ENCODE data around the gene NFASC.
A peak's percentile ranks its signal among the peaks of the same experiment; 100 is the strongest.

Gene NFASC

GRCh38 chr1:204944662-204945061 is 74.0 kb downstream of the NFASC start:
- Histone ChIP-seq H3K4me3 (no peak overlapping the region), H3K4me2 (peak overlapping the region in 1 of 11 experiments; percentile 26; a peak in 1 of 22 replicates), H3K9me3 (replicated peaks in 1 of 11) (no peaks in the 10 kb centered on the region), H3K27me3 (no peaks in the 10 kb centered on the region), H3K4me1 (peaks cover 0 to 75% (median 36%) of the 10 kb centered on the region in 10 experiments; a peak in 16 of 20 replicates), H3K27ac (no peak overlapping the region), H3K9ac (no peak overlapping the region), H4K20me1 (peaks cover 0 to 10% (median 0%) of the 10 kb centered on the region in 11 experiments; a peak in 1 of 22 replicates), H3K36me3 (no peaks in the 10 kb centered on the region)
- no peak for TF ChIP-seq Cebpa-rat (IDR thresholded peaks at IDR 0.05)

- Histone ChIP-seq H3K4me1 (peaks cover 0 to 75% (median 36%) of the 10 kb centered on the region in 10 experiments; a peak in 17 of 20 replicates), H4K20me1 (peaks cover 0 to 10% (median 0%) of the 10 kb centered on the region in 11 experiments; a peak in 1 of 22 replicates), H3K27me3 (no peaks in the 10 kb centered on the region), H3K9ac (no peak overlapping the region), H3K36me3 (no peaks in the 10 kb centered on the region), H3K27ac (no peak overlapping the region), H3K9me3 (replicated peaks in 1 of 11) (no peaks in the 10 kb centered on the region), H3K4me3 (no peak overlapping the region), H3K4me2 (peak overlapping the region in 8 of 11 experiments; percentile 32 to 70 (median 55); a peak in 15 of 22 replicates)
- no peak for TF ChIP-seq Cebpa-rat (IDR thresholded peaks at IDR 0.05)
Observed at GRCh38 chr1:204945565-204945977, 74.9 kb downstream of the NFASC start.

GRCh38 chr1:204946640-204947039 is 76.0 kb downstream of the NFASC start:
- no peak for TF ChIP-seq Cebpa-rat (IDR thresholded peaks at IDR 0.05)
- H3K9ac ChIP-seq, result no peak overlapping the region
- peak overlapping the region in 6 of 11 experiments; percentile 54 to 70 (median 58); a peak in 8 of 22 replicates for H3K4me2 ChIP-seq
- H4K20me1 ChIP-seq, result peaks cover 0 to 10% (median 0%) of the 10 kb centered on the region in 11 experiments; a peak in 1 of 22 replicates
- H3K4me3 ChIP-seq, result no peak overlapping the region
- H3K27ac ChIP-seq, result no peak overlapping the region
- H3K36me3 ChIP-seq, result no peaks in the 10 kb centered on the region
- no peaks in the 10 kb centered on the region for H3K9me3 ChIP-seq (replicated peaks in 1 of 11)
- peaks cover 0 to 69% (median 35%) of the 10 kb centered on the region in 10 experiments; a peak in 17 of 20 replicates for H3K4me1 ChIP-seq
- H3K27me3 ChIP-seq, result no peaks in the 10 kb centered on the region

GRCh38 chr1:204947338-204947737 is 76.7 kb downstream of the NFASC start:
- Histone ChIP-seq H3K27me3 (no peaks in the 10 kb centered on the region), H3K27ac (no peak overlapping the region), H3K4me2 (no peak overlapping the region), H3K9ac (no peak overlapping the region), H3K4me1 (peaks cover 0 to 62% (median 33%) of the 10 kb centered on the region in 10 experiments; a peak in 17 of 20 replicates), H3K36me3 (no peaks in the 10 kb centered on the region), H3K4me3 (no peak overlapping the region), H3K9me3 (replicated peaks in 1 of 11) (no peaks in the 10 kb centered on the region), H4K20me1 (peaks cover 0 to 10% (median 0%) of the 10 kb centered on the region in 11 experiments; a peak in 1 of 22 replicates)
- no peak for TF ChIP-seq Cebpa-rat (IDR thresholded peaks at IDR 0.05)

- no peak overlapping the region for H3K4me3 ChIP-seq
- no peak overlapping the region for H3K9ac ChIP-seq
- H3K27me3 ChIP-seq, result no peaks in the 10 kb centered on the region
- H3K9me3 ChIP-seq (replicated peaks in 1 of 11), result no peaks in the 10 kb centered on the region
- TF ChIP-seq Cebpa-rat (IDR thresholded peaks at IDR 0.05), result no peak
- H4K20me1 ChIP-seq, result peaks cover 0 to 10% (median 0%) of the 10 kb centered on the region in 11 experiments; a peak in 1 of 22 replicates
- H3K4me2 ChIP-seq, result no peak overlapping the region
- H3K27ac ChIP-seq, result no peak overlapping the region
- peaks cover 0 to 58% (median 31%) of the 10 kb centered on the region in 10 experiments; a peak in 17 of 20 replicates for H3K4me1 ChIP-seq
- no peaks in the 10 kb centered on the region for H3K36me3 ChIP-seq
Observed at GRCh38 chr1:204947747-204948146, 77.1 kb downstream of the NFASC start.

GRCh38 chr1:204950353-204951001 is 79.8 kb downstream of the NFASC start:
- H3K4me2 ChIP-seq, result peak overlapping the region; percentile 1 to 81 (median 62); a peak in 18 of 22 replicates
- no peak overlapping the region for H3K9ac ChIP-seq
- TF ChIP-seq Cebpa-rat (IDR thresholded peaks at IDR 0.05), result no peak
- no peaks in the 10 kb centered on the region for H3K36me3 ChIP-seq
- peaks cover 0 to 34% (median 26%) of the 10 kb centered on the region in 10 experiments; a peak in 17 of 20 replicates for H3K4me1 ChIP-seq
- peaks cover 0 to 10% (median 0%) of the 10 kb centered on the region in 11 experiments; a peak in 1 of 22 replicates for H4K20me1 ChIP-seq
- no peaks in the 10 kb centered on the region for H3K9me3 ChIP-seq (replicated peaks in 1 of 11)
- no peak overlapping the region for H3K4me3 ChIP-seq
- no peaks in the 10 kb centered on the region for H3K27me3 ChIP-seq
- no peak overlapping the region for H3K27ac ChIP-seq

- Histone ChIP-seq H4K20me1 (no peaks in the 10 kb centered on the region; a peak in 1 of 22 replicates), H3K4me2 (peak overlapping the region in 2 of 11 experiments; percentile 1 to 19; a peak in 1 of 22 replicates), H3K27me3 (no peaks in the 10 kb centered on the region), H3K9ac (no peak overlapping the region), H3K4me3 (no peak overlapping the region), H3K36me3 (no peaks in the 10 kb centered on the region), H3K27ac (no peak overlapping the region), H3K4me1 (peaks cover 0 to 41% (median 25%) of the 10 kb centered on the region in 10 experiments; a peak in 16 of 20 replicates), H3K9me3 (replicated peaks in 1 of 11) (no peaks in the 10 kb centered on the region)
- TF ChIP-seq Cebpa-rat (IDR thresholded peaks at IDR 0.05), result no peak
Observed at GRCh38 chr1:204958317-204959307, 88.0 kb downstream of the NFASC start.

GRCh38 chr1:204959374-204959773 is 88.7 kb downstream of the NFASC start:
- Histone ChIP-seq H3K27me3 (no peaks in the 10 kb centered on the region), H3K4me3 (no peak overlapping the region), H3K4me2 (peak overlapping the region in 2 of 11 experiments; percentile 1 to 19; a peak in 1 of 22 replicates), H3K9ac (no peak overlapping the region), H3K36me3 (no peaks in the 10 kb centered on the region), H4K20me1 (no peaks in the 10 kb centered on the region; a peak in 1 of 22 replicates), H3K9me3 (replicated peaks in 1 of 11) (no peaks in the 10 kb centered on the region), H3K4me1 (peaks cover 0 to 47% (median 27%) of the 10 kb centered on the region in 10 experiments; a peak in 16 of 20 replicates), H3K27ac (no peak overlapping the region)
- TF ChIP-seq Cebpa-rat (IDR thresholded peaks at IDR 0.05), result no peak

Data from BLaER1 treated with 17β-estradiol and CSF1 and Interleukin-3, amounts not matched to agents 10 nM and 100 nM (cell line).